ENCODE results near the gene MCEE.
A peak's percentile ranks its signal among the peaks of the same experiment; 100 is the strongest.
"Not testable (repeated sequence)": the region's sequence is repeated elsewhere in the genome, so short reads cannot be mapped to it uniquely, and the experiment has no call there.

MCEE gene

GRCh38 chr2:71130152-71130904, at the start of gene MCEE, which contains the start of gene MPHOSPH10:
TSS of gene MCEE (minus strand) at chr2:71130229. CDS start at chr2:71130219, 10 bp downstream.
TSS of gene MPHOSPH10 (plus strand) at chr2:71130634. CDS start at chr2:71130666, 32 bp downstream.
- peak; percentile 78 to 84 for DNase-seq (ENCODE audit: low read depth in 2 of 2)

DNA sequence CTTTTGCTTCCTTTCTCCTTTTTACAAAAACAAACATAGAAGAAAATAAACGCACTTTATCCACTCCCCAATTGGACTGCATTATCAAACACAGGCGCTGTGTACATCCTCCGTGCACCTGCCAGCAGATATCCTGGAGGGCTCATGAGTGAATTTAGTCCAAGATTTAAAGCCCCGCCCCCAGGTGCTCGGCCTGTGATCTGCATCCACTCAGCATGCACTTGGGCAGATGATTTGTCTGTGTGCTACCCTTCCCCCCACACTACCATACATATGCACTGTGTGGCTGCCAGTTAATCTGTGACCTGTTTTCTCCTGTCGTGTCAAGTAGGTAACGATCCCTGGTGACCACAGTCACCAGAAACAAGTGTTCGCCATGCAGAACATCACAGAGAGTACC, 48.8 kb upstream of the MCEE start:
- not testable (repeated sequence) for DNase-seq (ENCODE audit: low read depth in 2 of 2)

DNA sequence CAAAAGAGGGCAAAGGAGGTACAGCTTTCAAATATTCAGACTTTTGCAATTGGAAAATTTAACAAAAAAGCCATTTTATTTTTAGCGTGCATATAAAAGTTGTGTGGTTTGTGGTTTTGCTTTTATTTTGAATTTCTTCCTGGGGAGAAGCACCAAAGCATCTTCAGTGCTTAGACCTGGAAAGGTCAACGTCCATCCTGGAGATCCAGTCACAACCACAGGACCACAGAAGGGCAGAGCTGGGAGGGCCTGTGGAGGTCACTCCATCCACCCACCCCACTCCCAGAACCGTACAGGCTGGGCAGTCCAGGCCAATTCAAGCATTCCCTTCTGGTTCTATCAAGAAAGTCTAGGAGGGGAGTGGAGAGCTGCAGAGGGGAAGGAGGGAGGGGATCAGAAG, 44.2 kb upstream of the MCEE start:
- DNase-seq (ENCODE audit: low read depth in 2 of 2): no peak

DNA sequence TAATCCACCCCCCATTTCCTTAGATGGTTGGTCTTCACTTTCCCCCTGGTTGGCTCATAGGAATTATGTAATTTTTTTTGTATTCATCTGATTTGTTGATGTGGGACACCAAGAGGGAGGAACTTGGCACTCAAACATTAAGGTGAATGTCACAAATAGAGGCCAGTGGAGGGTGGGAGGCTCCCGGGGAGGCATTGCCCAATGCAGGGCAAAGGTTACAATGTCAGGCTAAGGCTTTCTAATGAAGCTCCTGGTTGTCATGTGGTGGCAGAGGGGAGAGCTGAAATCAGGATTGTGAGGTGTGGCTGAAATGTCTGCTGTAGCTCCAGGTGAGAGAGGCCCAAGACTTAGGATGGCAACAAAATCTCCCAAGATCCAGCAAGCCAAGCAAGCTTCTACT, 43.1 kb upstream of the MCEE start:
- DNase-seq (ENCODE audit: low read depth in 2 of 2): no peak

DNA sequence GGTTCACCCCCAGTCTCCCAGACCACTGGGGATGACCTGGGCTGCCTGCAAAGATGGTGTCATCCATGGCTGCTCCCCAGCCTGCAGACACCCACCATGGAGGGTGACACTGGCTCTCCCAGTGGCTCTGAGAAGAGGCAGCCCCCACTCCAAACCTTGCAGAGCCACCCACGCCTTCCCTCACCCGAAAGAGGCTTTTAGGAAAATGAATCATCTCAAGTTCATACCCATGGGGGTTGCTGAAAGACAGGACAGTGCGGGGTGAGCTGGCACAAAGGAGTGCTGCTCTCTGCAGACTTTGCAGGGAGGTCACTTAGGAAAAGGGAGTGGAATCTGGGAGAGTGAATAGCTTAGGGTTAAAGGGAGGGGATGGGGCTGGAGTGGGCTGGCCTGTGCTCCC, 36.8 kb upstream of the MCEE start:
- DNase-seq (ENCODE audit: low read depth in 2 of 2): no peak

DNA sequence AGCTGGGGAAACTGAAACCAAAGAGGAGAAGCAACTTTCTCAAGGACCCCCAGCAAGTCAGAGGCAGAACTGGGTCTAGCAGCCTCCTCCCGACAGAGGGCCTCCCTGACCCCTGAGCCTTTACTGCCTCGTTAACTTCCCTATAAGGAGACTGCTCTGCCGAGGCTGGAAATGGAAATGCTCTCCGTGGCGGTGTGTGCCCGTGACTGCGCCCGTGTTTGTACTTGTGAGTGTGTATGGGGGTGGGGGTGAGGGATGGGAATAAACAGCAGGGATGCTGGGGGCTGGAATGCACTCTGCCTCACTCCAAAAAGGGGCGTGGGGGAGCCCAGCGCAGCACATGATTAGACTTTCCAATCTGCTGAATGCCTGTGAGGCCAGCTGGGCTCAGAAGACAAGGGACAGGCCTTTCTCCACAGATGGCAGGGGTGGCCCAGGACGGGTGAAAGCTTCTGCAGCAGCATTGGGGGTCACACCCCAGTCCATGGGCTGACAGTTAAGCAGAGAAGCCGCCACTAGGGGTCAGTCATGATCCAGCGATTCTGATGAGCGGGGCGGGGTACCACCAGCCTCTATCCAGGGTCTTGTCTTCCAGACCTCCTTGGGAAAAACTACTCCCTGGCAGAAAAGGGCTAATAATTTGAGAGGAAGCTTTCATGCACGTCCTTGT, 27.2 kb upstream of the MCEE start:
- peak; percentile 22 to 23 for DNase-seq (ENCODE audit: low read depth in 2 of 2)

DNA sequence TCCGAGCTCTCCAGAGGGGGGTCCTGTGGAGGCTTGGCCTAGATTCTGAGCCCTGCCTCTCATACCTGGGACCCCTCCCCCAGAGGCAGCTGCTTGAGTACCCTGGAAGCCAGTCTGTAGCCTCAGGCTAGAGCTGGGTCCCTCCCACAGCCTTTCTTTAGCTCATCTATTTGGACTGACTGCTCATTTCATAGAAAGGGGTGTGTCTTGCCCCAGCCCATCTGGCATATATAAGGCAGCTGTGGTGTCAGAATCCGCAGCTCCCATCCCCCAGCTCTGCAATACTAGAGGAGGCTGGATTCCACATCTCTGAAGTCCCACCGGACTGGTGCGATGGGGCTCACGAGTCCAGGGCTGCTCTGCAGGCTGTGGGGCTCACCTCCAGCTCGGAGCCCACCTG, 26.5 kb upstream of the MCEE start:
- no peak for DNase-seq (ENCODE audit: low read depth in 2 of 2)

DNA sequence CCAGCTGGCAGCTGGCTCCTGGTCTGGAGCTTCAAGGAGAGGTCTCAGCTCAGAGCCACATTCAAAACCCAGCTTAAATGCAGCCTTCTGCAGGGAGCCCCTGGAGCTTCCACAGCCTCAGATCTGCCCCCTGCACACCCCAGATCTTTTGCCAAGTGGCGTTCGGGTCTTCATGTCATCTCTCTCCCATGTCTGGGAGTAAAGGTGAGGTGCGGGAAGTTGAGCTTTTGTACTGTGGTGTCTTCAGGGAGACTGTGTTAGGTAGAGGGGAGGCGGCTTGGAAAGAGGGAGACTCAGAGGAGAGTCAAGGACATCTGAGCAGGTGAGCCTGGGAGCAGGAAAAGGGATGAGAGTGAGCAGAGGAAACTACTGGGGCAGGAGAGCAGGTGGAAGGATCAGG, 25.8 kb upstream of the MCEE start:
- DNase-seq (ENCODE audit: low read depth in 2 of 2): no peak

DNA sequence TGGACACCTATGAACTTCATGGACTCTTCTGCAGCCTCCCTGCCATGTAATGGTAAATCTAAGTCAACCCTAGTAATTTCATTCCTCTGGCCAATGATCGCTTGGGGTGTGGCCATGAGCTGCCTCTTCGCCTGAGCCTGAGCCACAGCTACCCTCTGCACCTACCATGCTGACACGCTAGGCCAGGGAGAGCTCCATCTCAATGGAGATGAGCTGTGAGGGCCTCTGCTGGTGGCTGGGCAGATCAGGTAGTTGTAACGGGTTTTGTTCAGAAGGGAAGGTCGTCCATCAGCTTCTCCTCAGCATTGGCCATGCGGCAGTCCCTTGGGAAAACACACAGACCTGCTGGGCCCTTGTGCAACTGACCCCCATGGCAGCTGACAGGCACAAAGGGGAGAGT, 24.8 kb upstream of the MCEE start:
- DNase-seq (ENCODE audit: low read depth in 2 of 2): no peak

DNA sequence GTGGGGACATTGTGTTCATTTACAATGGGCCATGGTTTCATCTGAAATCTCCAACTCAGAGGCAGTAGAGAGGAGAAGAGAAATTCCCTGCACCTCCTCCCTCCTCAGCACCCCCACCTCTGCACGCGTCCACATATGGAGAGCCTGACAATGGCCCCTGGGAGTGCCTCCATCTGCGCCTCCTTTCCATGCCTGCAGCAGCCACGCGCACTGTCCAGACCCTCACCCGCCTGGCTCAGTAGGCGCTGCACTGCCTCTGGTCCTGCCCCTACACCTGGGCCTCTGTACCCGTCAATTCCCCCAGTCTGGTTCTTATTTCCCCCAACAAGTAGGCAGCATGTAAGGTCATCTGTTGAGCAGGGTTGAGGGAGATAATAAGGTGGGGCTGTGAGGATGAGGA, 24.2 kb upstream of the MCEE start:
- no peak for DNase-seq (ENCODE audit: low read depth in 2 of 2)

- no peak for DNase-seq (ENCODE audit: low read depth in 2 of 2)
Measured at GRCh38 chr2:71153585-71154224, 23.7 kb upstream of the MCEE start.

DNA sequence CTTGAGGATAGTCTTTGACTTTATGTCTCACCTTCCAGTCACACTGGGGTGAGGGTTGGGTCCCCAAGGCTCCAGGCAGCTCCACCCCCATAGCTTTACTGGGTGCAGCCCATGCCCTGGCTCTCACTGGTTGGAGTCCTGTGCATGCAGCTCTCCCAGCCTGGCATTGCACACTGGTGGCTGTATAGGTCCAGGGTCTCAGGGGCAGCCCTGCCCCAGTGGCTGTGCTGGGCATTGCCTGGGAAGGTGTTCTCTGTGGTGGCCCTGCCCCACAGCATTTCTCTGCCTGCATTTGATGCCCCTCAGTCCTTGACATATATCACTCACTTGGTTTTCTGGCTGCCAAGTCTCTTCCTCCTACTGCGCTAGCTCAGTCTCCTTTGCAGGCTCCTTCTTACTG, 21.6 kb upstream of the MCEE start:
- no peak for DNase-seq (ENCODE audit: low read depth in 2 of 2)

DNA sequence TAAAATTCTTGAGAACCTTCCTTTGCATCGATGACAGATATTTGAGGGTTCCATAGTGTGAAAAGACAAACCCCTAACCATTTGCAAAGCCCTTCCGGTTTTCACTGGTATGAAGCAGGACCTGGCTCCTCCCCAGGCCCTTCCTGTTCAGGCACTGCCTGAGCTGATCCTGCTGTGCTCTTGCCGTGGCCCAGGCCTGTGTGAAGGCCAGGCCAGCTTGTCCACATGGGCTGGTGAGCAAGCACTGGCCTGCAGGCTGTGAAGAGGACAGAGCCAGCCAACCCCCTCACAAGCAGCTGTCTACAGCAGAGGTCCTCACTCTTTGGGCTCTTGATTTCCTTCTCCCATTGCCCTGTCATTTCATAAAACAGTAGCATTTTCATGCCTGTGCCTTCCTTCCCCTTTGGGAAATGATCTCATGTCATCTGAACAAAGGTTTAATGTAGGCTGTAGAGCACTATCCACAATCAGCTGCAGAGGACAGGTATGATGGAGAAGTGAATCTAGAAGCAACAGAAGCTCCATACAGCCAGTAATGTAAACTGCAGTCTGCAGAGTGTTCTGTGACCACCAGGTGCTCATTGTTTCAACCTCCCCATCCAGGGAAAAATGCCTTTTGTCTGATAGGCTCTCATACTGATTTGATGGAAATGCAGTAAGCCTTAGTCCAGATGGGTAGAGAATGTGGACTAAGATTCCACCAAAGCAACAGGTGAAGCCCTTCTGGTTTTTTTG, 20.2 kb upstream of the MCEE start:
- no peak for DNase-seq (ENCODE audit: low read depth in 2 of 2)

- no peak for DNase-seq (ENCODE audit: low read depth in 2 of 2)
Measured at GRCh38 chr2:71148506-71149063, 18.6 kb upstream of the MCEE start.

DNA sequence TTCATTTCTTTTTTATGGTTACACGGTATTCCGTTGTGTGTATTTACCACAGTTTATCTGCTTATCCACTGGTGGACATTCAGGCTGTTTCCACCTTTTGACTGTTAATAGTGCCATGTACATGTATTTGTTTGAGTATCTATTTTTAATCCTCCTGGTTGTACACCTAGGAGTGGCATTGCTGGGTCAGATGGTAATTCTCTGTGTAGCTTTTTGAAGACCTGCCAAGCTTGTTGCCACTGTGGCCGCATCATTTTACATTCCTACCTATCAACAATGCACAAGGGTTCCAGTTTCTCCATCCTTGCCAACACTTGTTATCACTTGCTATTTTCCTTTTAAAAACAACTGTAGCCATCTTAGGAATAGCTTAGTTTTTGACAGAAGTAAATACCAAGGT, 13.8 kb upstream of the MCEE start:
- no peak for DNase-seq (ENCODE audit: low read depth in 2 of 2)

- DNase-seq (ENCODE audit: low read depth in 2 of 2): no peak
Measured at GRCh38 chr2:71136174-71136573, 6.1 kb upstream of the MCEE start.

GRCh38 chr2:71133603-71134002, 3.6 kb upstream of the MCEE start:
- DNase-seq (ENCODE audit: low read depth in 2 of 2): no peak

- not testable (repeated sequence) for DNase-seq (ENCODE audit: low read depth in 2 of 2)
Measured at GRCh38 chr2:71131387-71132166, 1.5 kb upstream of the MCEE start.

DNA sequence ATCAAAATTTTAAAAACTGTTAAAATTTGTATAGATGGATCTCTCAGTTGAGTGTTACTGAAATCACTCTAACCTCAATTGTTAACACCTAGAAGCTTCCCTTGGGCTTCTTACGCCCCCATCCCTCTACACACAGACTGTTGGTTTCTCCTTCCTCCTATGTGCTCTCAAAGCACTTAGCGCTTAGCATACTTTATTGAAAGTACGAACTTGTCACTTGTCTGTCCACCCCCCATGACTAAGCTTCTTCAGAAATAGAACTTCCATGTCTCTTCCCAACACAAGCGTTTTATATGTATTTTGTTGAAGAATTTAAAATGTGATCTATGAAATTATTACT, 846 bp upstream of the MCEE start:
- DNase-seq (ENCODE audit: low read depth in 2 of 2): no peak

DNA sequence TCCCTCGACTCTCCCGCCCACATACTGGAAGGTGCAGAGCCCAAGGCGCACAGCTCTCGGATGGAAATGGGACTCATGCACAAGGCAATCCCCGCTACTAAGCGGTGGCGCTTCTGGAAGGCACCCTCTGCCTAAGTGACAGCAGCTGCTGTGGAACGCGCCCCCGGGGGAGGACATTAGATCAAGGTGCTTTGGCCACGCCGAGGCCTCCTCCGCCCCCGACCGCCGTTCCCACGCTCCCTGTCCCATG, 202 bp downstream of the MCEE start:
- DNase-seq (ENCODE audit: low read depth in 2 of 2): no peak

GRCh38 chr2:71129114-71129901, 721 bp downstream of the MCEE start:
- no peak for DNase-seq (ENCODE audit: low read depth in 2 of 2)

Data from stimulated activated CD8-positive, alpha-beta memory T cell treated with anti-CD3 and anti-CD28 coated beads, Interleukin-7, amount 100 ng/mL, for 4 hours (primary cell).